Cardiac muscle cell (in vitro differentiated cells and primary cell): ENCODE measurements around the gene FBXL17. TPM values are rescaled to one million over a fixed set of nuclear protein-coding genes. Genes with fewer than 3 reads are reported as not detected.

Source experiments
- DNase-seq, 2 donors: peaks; one replicate each; pipeline versions ENCODE4 v3.0.0 to v3.0.0-alpha.2; 2010 to 2017; ENCODE audit warnings: low read depth in 1 of 2, low spot score in 1 of 2
- H3K27ac ChIP-seq: fragments of 200-600 bp; sonication (generic); 2 replicates; pipeline ENCODE4 v1.5.1; 2016
- H3K27me3 ChIP-seq: fragments of 200-600 bp; sonication (generic); 2 replicates; pipeline ENCODE4 v1.6.0; 2016; ENCODE audit warnings: control low read depth
- H3K36me3 ChIP-seq: fragments of 200-600 bp; sonication (generic); 2 replicates; pipeline ENCODE4 v1.5.1; 2016; ENCODE audit warnings: control low read depth
- H3K4me1 ChIP-seq: fragments of 200-600 bp; sonication (generic); 2 replicates; pipeline ENCODE4 v1.8.1; 2017; ENCODE audit warnings: low read depth, mild to moderate bottlenecking, mixed run types
- H3K4me3 ChIP-seq: fragments of 200-600 bp; sonication (generic); 2 replicates; pipeline ENCODE4 v1.5.1; 2016; ENCODE audit warnings: mild to moderate bottlenecking
- H3K9me3 ChIP-seq: fragments of 200-600 bp; sonication (generic); 2 replicates; pipeline ENCODE4 v1.5.1; 2017; ENCODE audit warnings: low read depth, mild to moderate bottlenecking, control low read depth
- CTCF ChIP-seq: IDR thresholded peaks from 2 replicates; pipeline ENCODE4 v1.5.1; 2012; ENCODE audit warnings: low read depth, mild to moderate bottlenecking, low read length
- polyA plus RNA-seq: library from polyadenylated mRNA; unstranded; fragments of >200 nt; fragmentation: Nextera tagmentation; extraction: Ambion mirVana; gene quantifications from 2 replicates; pipeline ENCODE4 v1.2.1, GENCODE V29; 2016
- total RNA-seq: library from RNA; depleted of rRNA; stranded (reverse); fragments of >200 nt; gene quantifications from 2 replicates; pipeline ENCODE4 v1.2.3, GENCODE V29; 2016

Gene FBXL17
- total and polyA plus RNA-seq, 2 experiments from 2014 or later: 18.3 to 22.9 TPM

- H3K36me3 ChIP-seq: no peaks in the 10 kb centered on the region
Observed at GRCh38 chr5:107997338-107997980, 384.4 kb downstream of the FBXL17 start.

GRCh38 chr5:107993341-107993740, 388.6 kb downstream of the FBXL17 start:
- H3K9me3 ChIP-seq: no peaks in the 10 kb centered on the region
- no peak overlapping the region for H3K27ac ChIP-seq
- H3K27me3 ChIP-seq: no peaks in the 10 kb centered on the region
- H3K36me3 ChIP-seq: no peaks in the 10 kb centered on the region
- no peaks in the 10 kb centered on the region for H3K4me1 ChIP-seq
- H3K4me3 ChIP-seq: no peak overlapping the region
- DNase-seq: no peak
- TF ChIP-seq CTCF: no peak

More at GRCh38 chr5:107997338-107997980, 384.4 kb downstream of the FBXL17 start:
- no peak overlapping the region for H3K4me3 ChIP-seq
- no peak for TF ChIP-seq CTCF
- no peaks in the 10 kb centered on the region for H3K27me3 ChIP-seq
- no peaks in the 10 kb centered on the region for H3K4me1 ChIP-seq
- DNase-seq: no peak
- no peak overlapping the region for H3K27ac ChIP-seq
- H3K9me3 ChIP-seq: no peaks in the 10 kb centered on the region

GRCh38 chr5:107990881-107991810, 390.8 kb downstream of the FBXL17 start:
- H3K9me3 ChIP-seq: no peaks in the 10 kb centered on the region
- peak in 1 of 2 donors; percentile 19 for DNase-seq
- H3K27ac ChIP-seq: no peak overlapping the region
- no peak overlapping the region for H3K4me3 ChIP-seq
- H3K27me3 ChIP-seq: no peaks in the 10 kb centered on the region
- H3K36me3 ChIP-seq: no peaks in the 10 kb centered on the region
- no peak for TF ChIP-seq CTCF
- H3K4me1 ChIP-seq: no peaks in the 10 kb centered on the region

GRCh38 chr5:107985144-107985543, 396.8 kb downstream of the FBXL17 start:
- peak; percentile 2 to 56 for DNase-seq
- no peak overlapping the region for H3K27ac ChIP-seq
- no peaks in the 10 kb centered on the region for H3K36me3 ChIP-seq
- no peaks in the 10 kb centered on the region for H3K27me3 ChIP-seq
- H3K9me3 ChIP-seq: no peaks in the 10 kb centered on the region
- H3K4me1 ChIP-seq: peaks cover 6% of the 10 kb centered on the region
- no peak for TF ChIP-seq CTCF
- H3K4me3 ChIP-seq: no peak overlapping the region

- TF ChIP-seq CTCF: no peak
- peaks cover 6% of the 10 kb centered on the region for H3K4me1 ChIP-seq
- DNase-seq: no peak
- H3K9me3 ChIP-seq: no peaks in the 10 kb centered on the region
- H3K27me3 ChIP-seq: no peaks in the 10 kb centered on the region
- no peaks in the 10 kb centered on the region for H3K36me3 ChIP-seq
- H3K4me3 ChIP-seq: no peak overlapping the region
- no peak overlapping the region for H3K27ac ChIP-seq
Observed at GRCh38 chr5:107982703-107983425, 399.0 kb downstream of the FBXL17 start.
